Mesothelial cell of epicardium (in vitro differentiated cells): ENCODE results near the gene ETV3. TPM values are rescaled to one million over a fixed set of nuclear protein-coding genes. Genes with fewer than 3 reads are reported as not detected.

ENCODE experiments used
- DNase-seq, 2 experiments: peaks; one replicate each; pipeline ENCODE4 v3.0.0; 2021; ENCODE audit warnings: low spot score in 2 of 2; ENCODE audit not compliant: unreplicated experiment in 2 of 2
- H3K27ac Mint-ChIP-seq: 2 replicates; pipeline ENCODE4 v1.8.0; 2021; ENCODE audit warnings: mixed read lengths
- H3K27me3 Mint-ChIP-seq: 2 replicates; pipeline ENCODE4 v1.8.0; 2021; ENCODE audit warnings: low read depth, mixed read lengths
- H3K36me3 Mint-ChIP-seq: 2 replicates; pipeline ENCODE4 v1.8.0; 2021; ENCODE audit warnings: mixed read lengths
- H3K4me1 Mint-ChIP-seq: 2 replicates; pipeline ENCODE4 v1.8.0; 2021; ENCODE audit warnings: mixed read lengths
- H3K4me3 Mint-ChIP-seq: 2 replicates; pipeline ENCODE4 v1.8.0; 2021; ENCODE audit warnings: mild to moderate bottlenecking, moderate library complexity, mixed read lengths
- H3K9me3 Mint-ChIP-seq: 2 replicates; pipeline ENCODE4 v1.8.0; 2021; ENCODE audit warnings: mixed read lengths
- total RNA-seq: library from RNA; stranded (reverse); gene quantifications from 3 replicates; pipeline ENCODE4 v1.2.1, GENCODE V29; 2021
- TF ChIP-seq, protein P1 (sequence below): fragments of 200-600 bp; sonication (generic); IDR thresholded peaks from one replicate; pipeline ENCODE4 v1.5.0; 2021; ENCODE audit warnings: antibody characterized with exemption; ENCODE audit not compliant: unreplicated experiment

The ETV3 gene
- total RNA-seq, 1 donor from 2014 or later = 57.8 TPM

DNA sequence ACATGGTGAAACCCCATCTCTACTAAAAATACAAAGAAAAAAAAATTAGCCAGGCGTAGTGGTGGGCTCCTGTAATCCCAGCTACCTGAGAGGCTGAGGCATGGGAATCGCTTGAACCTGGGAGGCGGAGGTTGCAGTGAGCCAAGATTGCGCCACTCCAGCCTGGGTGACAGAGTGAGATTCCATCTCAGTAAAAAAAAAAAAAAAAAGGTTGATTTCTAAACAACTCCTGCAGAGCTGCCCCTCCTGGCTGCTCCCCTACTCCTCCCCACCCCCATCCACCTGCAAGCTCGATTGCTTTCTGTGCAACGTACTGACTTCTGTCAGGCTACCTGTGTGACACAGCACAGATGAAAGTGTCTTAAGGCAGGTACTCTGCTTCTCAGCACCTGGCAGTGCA, 51.9 kb downstream of the ETV3 start:
- no peak overlapping the region for H3K4me3 Mint-ChIP-seq
- TF ChIP-seq, protein P1, sequence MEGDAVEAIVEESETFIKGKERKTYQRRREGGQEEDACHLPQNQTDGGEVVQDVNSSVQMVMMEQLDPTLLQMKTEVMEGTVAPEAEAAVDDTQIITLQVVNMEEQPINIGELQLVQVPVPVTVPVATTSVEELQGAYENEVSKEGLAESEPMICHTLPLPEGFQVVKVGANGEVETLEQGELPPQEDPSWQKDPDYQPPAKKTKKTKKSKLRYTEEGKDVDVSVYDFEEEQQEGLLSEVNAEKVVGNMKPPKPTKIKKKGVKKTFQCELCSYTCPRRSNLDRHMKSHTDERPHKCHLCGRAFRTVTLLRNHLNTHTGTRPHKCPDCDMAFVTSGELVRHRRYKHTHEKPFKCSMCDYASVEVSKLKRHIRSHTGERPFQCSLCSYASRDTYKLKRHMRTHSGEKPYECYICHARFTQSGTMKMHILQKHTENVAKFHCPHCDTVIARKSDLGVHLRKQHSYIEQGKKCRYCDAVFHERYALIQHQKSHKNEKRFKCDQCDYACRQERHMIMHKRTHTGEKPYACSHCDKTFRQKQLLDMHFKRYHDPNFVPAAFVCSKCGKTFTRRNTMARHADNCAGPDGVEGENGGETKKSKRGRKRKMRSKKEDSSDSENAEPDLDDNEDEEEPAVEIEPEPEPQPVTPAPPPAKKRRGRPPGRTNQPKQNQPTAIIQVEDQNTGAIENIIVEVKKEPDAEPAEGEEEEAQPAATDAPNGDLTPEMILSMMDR = no peak
- no peaks in the 10 kb centered on the region for H3K36me3 Mint-ChIP-seq
- no peaks in the 10 kb centered on the region for H3K27me3 Mint-ChIP-seq
- no peak for DNase-seq
- no peak overlapping the region for H3K27ac Mint-ChIP-seq
- peaks cover 8% of the 10 kb centered on the region for H3K4me1 Mint-ChIP-seq
- H3K9me3 Mint-ChIP-seq = no peaks in the 10 kb centered on the region

DNA sequence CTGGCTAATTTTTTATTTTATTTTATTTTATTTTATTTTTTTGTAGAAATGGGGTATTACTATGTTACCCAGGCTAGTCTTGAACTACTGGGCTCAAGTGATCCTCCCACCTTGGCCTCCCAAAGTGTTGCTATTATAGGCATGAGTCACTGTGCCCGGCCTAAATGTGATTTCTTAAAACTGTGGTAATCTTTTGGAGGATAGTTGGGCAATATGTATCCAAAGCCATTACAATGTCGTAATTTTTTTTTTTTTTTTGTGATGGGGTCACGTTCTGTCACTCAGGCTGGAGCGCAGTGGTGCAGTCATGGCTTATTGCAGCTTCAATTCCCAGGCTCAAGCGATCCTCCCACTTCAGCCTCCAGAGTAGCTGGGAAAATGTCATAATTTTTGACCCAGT, 52.8 kb downstream of the ETV3 start:
- peaks cover 2% of the 10 kb centered on the region for H3K9me3 Mint-ChIP-seq
- no peaks in the 10 kb centered on the region for H3K36me3 Mint-ChIP-seq
- H3K4me1 Mint-ChIP-seq = peaks cover 5% of the 10 kb centered on the region
- no peak overlapping the region for H3K4me3 Mint-ChIP-seq
- no peak for DNase-seq
- TF ChIP-seq, protein P1 = no peak
- H3K27me3 Mint-ChIP-seq = no peaks in the 10 kb centered on the region
- no peak overlapping the region for H3K27ac Mint-ChIP-seq

DNA sequence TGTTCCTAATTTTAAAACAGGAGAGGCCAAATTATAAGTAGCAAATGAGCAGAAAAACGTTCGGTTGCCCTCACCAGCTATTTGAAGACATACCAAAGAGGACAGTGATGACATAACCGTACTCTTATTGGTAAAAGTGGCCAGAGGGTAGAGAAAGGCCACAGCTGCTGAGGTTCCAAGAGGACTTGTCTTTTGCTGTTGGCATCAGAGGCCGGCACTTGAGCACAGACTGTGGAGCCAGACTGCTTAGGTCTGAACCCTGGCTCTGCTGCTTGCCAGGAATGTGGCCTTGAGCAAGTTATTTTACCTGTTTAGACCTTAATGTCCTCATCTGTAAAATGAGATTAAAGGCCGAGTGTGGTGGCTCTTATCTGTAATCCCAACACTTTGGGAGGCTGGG, 53.5 kb downstream of the ETV3 start:
- no peak overlapping the region for H3K4me3 Mint-ChIP-seq
- no peak for DNase-seq
- H3K27me3 Mint-ChIP-seq = no peaks in the 10 kb centered on the region
- H3K27ac Mint-ChIP-seq = no peak overlapping the region
- H3K36me3 Mint-ChIP-seq = no peaks in the 10 kb centered on the region
- TF ChIP-seq, protein P1 = no peak
- peaks cover 5% of the 10 kb centered on the region for H3K9me3 Mint-ChIP-seq
- no peaks in the 10 kb centered on the region for H3K4me1 Mint-ChIP-seq

DNA sequence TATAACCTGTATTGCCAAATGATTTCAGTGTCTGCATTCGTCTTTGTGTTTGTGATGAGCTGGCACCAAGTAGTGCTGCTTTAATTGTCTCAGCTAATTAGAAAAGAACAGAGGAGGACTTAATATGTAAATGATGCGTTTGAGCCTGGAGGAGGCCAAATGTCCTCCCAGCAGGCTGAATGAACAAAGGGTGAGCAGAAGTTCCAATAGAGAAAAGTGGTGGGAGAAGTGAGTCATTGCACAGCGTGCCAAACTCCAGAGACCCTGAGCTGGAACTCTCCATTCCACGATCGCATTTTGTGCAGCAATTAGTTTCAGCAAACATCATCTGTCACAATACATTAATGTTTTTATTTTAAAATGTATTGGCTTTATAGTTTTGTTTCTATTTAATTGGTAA, 56.5 kb downstream of the ETV3 start:
- DNase-seq = no peak
- peaks cover 8% of the 10 kb centered on the region for H3K9me3 Mint-ChIP-seq
- no peaks in the 10 kb centered on the region for H3K27me3 Mint-ChIP-seq
- H3K36me3 Mint-ChIP-seq = no peaks in the 10 kb centered on the region
- no peak overlapping the region for H3K27ac Mint-ChIP-seq
- TF ChIP-seq, protein P1 = no peak
- H3K4me1 Mint-ChIP-seq = no peaks in the 10 kb centered on the region
- no peak overlapping the region for H3K4me3 Mint-ChIP-seq

DNA sequence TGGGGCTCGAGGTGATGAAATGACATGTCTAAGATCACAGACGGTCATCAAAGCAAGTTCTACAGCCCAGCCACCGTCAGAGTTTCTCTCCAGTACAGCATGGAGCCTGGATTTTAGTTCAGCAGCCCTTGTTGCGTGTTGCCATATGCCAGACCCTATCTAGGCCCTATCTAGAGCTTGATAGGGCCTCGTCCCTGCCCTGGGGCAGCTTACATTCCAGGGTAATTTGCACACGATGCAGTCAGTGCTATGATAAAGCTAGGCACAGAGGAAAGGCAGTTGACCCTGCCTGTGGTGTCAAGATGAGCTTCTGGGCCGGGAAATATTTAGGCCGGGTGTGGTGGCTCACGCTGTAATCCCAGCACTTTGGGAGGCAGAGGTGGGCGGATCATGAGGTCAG, 57.5 kb downstream of the ETV3 start:
- no peaks in the 10 kb centered on the region for H3K36me3 Mint-ChIP-seq
- TF ChIP-seq, protein P1 = no peak
- no peak overlapping the region for H3K4me3 Mint-ChIP-seq
- DNase-seq = no peak
- H3K27ac Mint-ChIP-seq = no peak overlapping the region
- peaks cover 8% of the 10 kb centered on the region for H3K9me3 Mint-ChIP-seq
- H3K27me3 Mint-ChIP-seq = no peaks in the 10 kb centered on the region
- no peaks in the 10 kb centered on the region for H3K4me1 Mint-ChIP-seq

DNA sequence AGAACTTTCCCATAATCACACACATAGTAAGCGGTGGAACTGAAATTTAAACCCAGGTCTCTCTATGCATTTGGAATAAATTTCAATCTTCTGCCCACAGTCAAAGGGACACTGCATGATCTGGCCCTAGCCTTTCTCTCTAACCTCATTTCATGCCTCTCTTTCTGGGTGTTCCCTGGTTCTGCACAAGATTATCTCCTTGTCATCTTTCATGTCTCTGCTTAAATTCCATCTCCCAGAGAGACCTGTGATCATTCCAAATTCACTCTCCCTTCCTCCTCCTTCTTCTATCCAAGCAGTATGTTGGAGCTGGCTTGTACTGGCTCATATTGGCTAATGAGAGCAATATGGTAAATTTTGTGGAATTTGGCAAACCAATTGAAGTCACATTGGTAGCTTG, 60.8 kb downstream of the ETV3 start:
- TF ChIP-seq, protein P1 = no peak
- DNase-seq = no peak
- H3K9me3 Mint-ChIP-seq = peaks cover 8% of the 10 kb centered on the region
- peaks cover 5% of the 10 kb centered on the region for H3K27me3 Mint-ChIP-seq
- H3K36me3 Mint-ChIP-seq = no peaks in the 10 kb centered on the region
- no peak overlapping the region for H3K4me3 Mint-ChIP-seq
- H3K27ac Mint-ChIP-seq = no peak overlapping the region
- peaks cover 7% of the 10 kb centered on the region for H3K4me1 Mint-ChIP-seq
